GM10248 (cell line): ENCODE data around the gene TDP1.

Experiments used
- CTCF ChIA-PET: fragments of 300-600 bp; sonication (Branson Sonifier 250); formaldehyde crosslinking; extraction: SDS; loops from one replicate; lab custom pipeline; 2021; ENCODE audit warnings: antibody characterized with exemption; lab: Yijun Ruan, JAX
- POLR2A ChIA-PET: fragments of 350-650 bp; sonication (Branson Sonifier 250); formaldehyde crosslinking; extraction: SDS; loops from one replicate; lab custom pipeline; 2020; ENCODE audit warnings: antibody characterized with exemption; lab: Yijun Ruan, JAX
- DNase-seq: peaks from one replicate; pipeline ENCODE4 v3.0.0; 2012; ENCODE audit errors: extremely low spot score
- TF ChIP-seq, protein P1 (sequence below): IDR thresholded peaks from 2 replicates; pipeline ENCODE4 v1.5.1; 2012; ENCODE audit warnings: mild to moderate bottlenecking, low read depth; ENCODE audit errors: extremely low read depth, missing control alignments, control extremely low read depth

TDP1 gene

DNA sequence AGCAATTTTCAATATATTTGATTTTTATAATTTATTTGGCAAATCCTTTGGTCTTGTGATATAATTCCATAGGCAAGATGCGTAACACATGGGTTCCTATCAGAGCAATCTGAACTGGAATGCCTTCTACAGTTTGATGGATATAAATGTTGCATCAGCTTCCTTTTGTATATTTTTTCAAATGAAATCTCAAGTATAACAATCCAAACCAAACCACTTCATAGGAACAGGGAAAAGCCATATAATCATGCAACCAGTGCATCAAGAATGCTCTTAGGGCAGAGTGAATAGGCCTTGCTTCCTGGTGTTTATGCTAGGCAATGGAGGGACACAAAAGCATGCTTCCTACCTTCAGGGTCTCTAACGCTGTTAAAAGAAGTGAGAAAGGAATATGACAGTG lies 35.7 kb upstream of the TDP1 start:
- TF ChIP-seq, protein P1, sequence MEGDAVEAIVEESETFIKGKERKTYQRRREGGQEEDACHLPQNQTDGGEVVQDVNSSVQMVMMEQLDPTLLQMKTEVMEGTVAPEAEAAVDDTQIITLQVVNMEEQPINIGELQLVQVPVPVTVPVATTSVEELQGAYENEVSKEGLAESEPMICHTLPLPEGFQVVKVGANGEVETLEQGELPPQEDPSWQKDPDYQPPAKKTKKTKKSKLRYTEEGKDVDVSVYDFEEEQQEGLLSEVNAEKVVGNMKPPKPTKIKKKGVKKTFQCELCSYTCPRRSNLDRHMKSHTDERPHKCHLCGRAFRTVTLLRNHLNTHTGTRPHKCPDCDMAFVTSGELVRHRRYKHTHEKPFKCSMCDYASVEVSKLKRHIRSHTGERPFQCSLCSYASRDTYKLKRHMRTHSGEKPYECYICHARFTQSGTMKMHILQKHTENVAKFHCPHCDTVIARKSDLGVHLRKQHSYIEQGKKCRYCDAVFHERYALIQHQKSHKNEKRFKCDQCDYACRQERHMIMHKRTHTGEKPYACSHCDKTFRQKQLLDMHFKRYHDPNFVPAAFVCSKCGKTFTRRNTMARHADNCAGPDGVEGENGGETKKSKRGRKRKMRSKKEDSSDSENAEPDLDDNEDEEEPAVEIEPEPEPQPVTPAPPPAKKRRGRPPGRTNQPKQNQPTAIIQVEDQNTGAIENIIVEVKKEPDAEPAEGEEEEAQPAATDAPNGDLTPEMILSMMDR: no peak
- ChIA-PET POLR2A (no interaction called here), CTCF (interaction anchor here (1.2 to 2.3 kb wide), 3 partner anchors 19 to 893 kb away, joined by 3 to 9 read pairs (median 7); no protein-coding TSS in a partner anchor)
- no peak for DNase-seq

GRCh38 chr14:89921346-89921745 lies 34.4 kb upstream of the TDP1 start:
- ChIA-PET CTCF (interaction anchor here (0.9 to 3.2 kb wide), 6 partner anchors 11 to 894 kb away, joined by 3 to 13 read pairs (median 7); no protein-coding TSS in a partner anchor), POLR2A (no interaction called here)
- DNase-seq: no peak
- TF ChIP-seq, protein P1: no peak

DNA sequence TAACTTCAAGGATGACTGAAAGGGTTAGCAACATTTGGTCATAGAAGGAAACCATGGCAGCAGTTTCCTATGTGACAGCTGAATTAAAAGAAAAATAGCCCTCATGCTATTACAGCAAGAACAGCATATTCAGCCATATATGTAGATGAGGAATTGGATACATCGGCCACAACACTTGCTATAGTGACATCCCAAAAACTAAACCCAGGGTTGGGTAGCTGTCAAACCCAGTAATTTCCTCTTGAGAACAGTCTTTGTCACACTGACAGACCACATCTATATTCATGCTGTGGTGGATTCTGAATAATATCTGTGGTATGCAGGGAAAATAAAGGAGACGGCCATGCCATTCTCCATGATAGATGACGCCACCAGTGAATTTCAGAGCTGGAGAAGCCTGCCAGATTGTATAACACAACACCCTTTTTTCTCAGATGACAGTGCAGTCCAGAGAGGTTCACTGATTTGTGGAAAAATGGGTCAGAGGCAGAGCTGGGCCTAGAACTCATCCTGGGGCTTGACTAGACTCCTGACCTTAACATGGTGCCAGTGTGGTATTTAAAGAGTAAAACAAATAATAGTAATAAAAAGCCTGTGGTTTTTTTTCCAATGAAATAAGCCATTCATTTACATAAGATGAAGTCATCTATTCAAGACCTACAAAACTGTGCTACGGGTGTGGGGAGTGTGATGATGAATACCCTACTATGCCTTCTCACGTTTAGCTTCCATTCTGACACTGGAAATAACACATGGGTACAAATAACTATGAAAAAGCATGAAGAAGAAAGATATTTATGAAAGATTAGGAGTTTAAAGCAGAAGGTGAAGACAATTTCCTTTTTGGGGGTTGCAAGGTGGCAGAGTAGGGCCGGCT lies 33.5 kb upstream of the TDP1 start:
- CTCF ChIA-PET: interaction anchor here (0.9 to 3.2 kb wide), 10 partner anchors 9 to 895 kb away, joined by 3 to 13 read pairs (median 4); no protein-coding TSS in a partner anchor
- POLR2A ChIA-PET: no interaction called here
- no peak for DNase-seq
- TF ChIP-seq, protein P1: no peak

DNA sequence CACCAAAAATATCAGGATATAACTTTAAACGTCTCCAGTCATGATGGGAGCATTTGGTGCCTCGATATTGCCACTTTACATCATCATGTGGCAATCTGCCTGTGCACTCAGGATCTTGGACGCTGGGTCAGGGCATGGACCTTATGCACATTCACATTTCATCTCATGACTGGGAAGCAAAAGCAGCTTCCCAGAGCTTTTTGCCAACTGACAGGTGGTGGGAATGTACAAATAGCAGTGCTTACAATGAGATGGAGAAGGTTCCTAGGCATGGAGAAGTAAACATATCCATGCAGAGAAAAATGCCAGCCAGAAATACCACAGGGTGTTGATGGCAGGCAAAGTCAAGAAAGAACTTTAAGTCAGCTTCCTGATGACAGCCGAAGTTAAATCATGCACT lies 31.5 kb upstream of the TDP1 start:
- ChIA-PET CTCF (interaction anchor here (1.1 to 3.2 kb wide), 3 partner anchors 11 to 33 kb away, joined by 3 to 13 read pairs (median 3); no protein-coding TSS in a partner anchor), POLR2A (no interaction called here)
- no peak for DNase-seq
- TF ChIP-seq, protein P1: no peak

DNA sequence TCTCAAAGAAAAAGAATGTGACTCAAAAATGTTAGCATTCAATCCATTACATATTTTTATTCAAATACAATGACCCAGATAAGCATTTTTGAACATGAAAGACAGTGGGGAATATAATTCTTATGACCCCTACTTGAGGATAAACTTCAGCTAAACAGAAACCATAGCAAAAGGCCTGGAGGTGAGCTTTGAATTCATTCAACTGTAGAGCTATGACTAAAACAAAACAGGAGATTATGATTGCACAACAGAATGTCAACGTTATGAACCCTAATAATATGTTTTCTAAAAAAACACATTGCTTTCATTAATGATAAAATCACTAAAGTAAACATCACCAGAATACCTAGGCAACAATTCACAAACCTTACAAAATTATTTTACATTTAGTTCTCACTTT lies 29.0 kb upstream of the TDP1 start:
- TF ChIP-seq, protein P1: no peak
- POLR2A ChIA-PET: no interaction called here
- CTCF ChIA-PET: interaction anchor here (1.5 to 2.6 kb wide), 3 partner anchors 12 to 14 kb away, joined by 3 to 15 read pairs (median 4); no protein-coding TSS in a partner anchor
- no peak for DNase-seq

GRCh38 chr14:89927186-89927865 lies 28.4 kb upstream of the TDP1 start:
- TF ChIP-seq, protein P1: no peak
- ChIA-PET CTCF (interaction anchor here (0.6 to 2.6 kb wide), 3 partner anchors 11 to 14 kb away, joined by 3 to 15 read pairs (median 3); no protein-coding TSS in a partner anchor), POLR2A (no interaction called here)
- DNase-seq: no peak
